ENCODE measurements around the gene PCDHA9. TPM values are rescaled to one million over a fixed set of nuclear protein-coding genes. Genes with fewer than 3 reads are reported as not detected.
A peak's percentile ranks its signal among the peaks of the same experiment; 100 is the strongest.
"Not testable (repeated sequence)": the region's sequence is repeated elsewhere in the genome, so short reads cannot be mapped to it uniquely, and the experiment has no call there.

Gene PCDHA9, protein sequence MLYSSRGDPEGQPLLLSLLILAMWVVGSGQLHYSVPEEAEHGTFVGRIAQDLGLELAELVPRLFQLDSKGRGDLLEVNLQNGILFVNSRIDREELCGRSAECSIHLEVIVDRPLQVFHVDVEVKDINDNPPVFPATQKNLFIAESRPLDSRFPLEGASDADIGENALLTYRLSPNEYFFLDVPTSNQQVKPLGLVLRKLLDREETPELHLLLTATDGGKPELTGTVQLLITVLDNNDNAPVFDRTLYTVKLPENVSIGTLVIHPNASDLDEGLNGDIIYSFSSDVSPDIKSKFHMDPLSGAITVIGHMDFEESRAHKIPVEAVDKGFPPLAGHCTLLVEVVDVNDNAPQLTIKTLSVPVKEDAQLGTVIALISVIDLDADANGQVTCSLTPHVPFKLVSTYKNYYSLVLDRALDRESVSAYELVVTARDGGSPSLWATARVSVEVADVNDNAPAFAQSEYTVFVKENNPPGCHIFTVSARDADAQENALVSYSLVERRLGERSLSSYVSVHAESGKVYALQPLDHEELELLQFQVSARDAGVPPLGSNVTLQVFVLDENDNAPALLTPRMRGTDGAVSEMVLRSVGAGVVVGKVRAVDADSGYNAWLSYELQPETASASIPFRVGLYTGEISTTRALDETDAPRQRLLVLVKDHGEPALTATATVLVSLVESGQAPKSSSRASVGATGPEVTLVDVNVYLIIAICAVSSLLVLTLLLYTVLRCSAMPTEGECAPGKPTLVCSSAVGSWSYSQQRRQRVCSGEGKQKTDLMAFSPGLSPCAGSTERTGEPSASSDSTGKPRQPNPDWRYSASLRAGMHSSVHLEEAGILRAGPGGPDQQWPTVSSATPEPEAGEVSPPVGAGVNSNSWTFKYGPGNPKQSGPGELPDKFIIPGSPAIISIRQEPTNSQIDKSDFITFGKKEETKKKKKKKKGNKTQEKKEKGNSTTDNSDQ
- polyA plus RNA-seq = not detected

DNA sequence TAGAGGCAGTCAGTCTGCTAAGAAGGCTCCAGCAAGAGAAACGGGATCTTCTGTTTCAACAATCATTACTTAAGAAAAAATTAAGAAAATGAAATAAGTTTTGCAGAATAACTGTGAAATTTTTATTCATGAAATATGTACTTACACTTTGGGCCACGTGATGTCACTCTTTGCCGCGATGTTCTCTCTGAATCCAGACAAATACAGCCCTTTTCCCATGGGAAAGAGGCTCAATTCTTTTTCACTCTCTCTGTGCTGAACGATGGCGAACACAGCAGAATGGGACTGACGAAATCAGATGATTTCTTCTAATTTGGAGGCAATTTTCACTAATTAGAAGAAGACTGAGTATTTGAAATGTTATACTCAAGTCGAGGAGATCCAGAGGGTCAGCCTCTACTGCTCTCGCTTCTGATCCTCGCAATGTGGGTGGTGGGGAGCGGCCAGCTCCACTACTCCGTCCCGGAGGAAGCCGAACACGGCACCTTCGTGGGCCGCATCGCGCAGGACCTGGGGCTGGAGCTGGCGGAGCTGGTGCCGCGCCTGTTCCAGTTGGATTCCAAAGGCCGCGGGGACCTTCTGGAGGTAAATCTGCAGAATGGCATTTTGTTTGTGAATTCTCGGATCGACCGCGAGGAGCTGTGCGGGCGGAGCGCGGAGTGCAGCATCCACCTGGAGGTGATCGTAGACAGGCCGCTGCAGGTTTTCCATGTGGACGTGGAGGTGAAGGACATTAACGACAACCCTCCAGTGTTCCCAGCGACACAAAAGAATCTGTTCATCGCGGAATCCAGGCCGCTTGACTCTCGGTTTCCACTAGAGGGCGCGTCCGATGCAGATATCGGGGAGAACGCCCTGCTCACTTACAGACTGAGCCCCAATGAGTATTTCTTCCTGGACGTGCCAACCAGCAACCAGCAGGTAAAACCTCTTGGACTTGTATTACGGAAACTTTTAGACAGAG, at the start of gene PCDHA9:
TSS of gene PCDHA9 (plus strand) at position 244 of the 964 bp plus-strand sequence. CDS start at position 358, 114 bp downstream.
- not testable (repeated sequence) for H3K27ac Mint-ChIP-seq; DNase-seq; H3K27me3 Mint-ChIP-seq (ENCODE audit: low read depth in 3 of 3); H3K4me3 Mint-ChIP-seq; H3K36me3 Mint-ChIP-seq; H3K4me1 Mint-ChIP-seq
- peaks cover 0 to 17% (median 6%) of the 10 kb centered on the region in 6 donors for H3K9me3 Mint-ChIP-seq

DNA sequence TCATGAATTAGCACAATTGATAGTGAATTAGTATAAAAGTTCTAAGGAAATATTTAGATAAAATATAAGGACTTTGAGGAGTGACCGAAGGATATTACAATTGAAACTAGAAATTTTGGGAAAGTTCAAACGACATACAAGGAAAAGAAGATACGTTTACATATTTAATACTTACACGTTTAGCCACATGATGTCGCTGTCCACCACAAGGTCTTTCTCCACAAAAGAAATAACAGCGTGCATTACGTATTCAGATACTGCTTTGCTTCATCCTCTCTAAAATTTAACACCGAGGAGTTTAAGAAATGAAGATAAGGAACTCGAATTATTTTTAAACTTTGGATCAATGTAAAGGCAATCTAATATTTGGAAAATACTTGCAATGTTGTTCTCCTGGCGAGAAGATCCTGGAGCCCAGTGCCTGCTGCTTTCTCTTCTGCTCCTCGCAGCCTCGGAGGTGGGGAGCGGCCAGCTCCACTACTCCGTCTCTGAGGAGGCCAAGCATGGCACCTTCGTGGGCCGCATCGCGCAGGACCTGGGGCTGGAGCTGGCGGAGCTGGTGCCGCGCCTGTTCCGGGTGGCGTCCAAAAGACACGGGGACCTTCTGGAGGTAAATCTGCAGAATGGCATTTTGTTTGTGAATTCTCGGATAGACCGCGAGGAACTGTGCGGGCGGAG, 47.2 kb upstream of the PCDHA9 start, which contains the start of gene PCDHA3:
TSS of gene PCDHA3 (plus strand) at position 242 of the 678 bp plus-strand sequence.
- H3K4me1 Mint-ChIP-seq = no peaks in the 10 kb centered on the region
- H3K4me3 Mint-ChIP-seq = no peak within 1 kb of the TSS
- H3K27me3 Mint-ChIP-seq (ENCODE audit: low read depth in 3 of 3) = peaks cover 6 to 22% (median 16%) of the 10 kb centered on the region in 3 donors
- peaks cover 10 to 47% (median 29%) of the 10 kb centered on the region in 6 donors for H3K9me3 Mint-ChIP-seq
- no peak within 1 kb of the TSS for H3K27ac Mint-ChIP-seq
- DNase-seq = no peak
- peaks cover 0 to 8% (median 4%) of the 10 kb centered on the region in 3 donors for H3K36me3 Mint-ChIP-seq

DNA sequence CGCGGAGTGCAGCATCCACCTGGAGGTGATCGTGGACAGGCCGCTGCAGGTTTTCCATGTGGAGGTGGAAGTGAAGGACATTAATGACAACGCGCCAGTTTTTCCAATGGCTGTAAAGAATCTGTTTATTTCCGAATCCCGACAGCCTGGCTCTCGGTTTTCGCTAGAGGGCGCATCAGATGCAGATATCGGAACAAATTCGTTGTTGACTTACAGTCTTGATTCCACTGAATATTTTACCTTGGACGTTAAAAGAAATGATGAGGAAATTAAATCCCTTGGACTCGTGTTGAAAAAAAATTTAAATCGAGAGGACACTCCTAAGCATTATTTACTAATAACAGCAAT, 46.7 kb upstream of the PCDHA9 start:
- Mint-ChIP-seq H3K4me1 (no peaks in the 10 kb centered on the region), H3K9me3 (peaks cover 10 to 47% (median 30%) of the 10 kb centered on the region in 6 donors), H3K27me3 (ENCODE audit: low read depth in 3 of 3) (peaks cover 6 to 26% (median 16%) of the 10 kb centered on the region in 3 donors), H3K4me3 (no peak overlapping the region), H3K36me3 (peaks cover under 1 to 8% (median 4%) of the 10 kb centered on the region in 3 donors), H3K27ac (no peak overlapping the region)
- DNase-seq = no peak

DNA sequence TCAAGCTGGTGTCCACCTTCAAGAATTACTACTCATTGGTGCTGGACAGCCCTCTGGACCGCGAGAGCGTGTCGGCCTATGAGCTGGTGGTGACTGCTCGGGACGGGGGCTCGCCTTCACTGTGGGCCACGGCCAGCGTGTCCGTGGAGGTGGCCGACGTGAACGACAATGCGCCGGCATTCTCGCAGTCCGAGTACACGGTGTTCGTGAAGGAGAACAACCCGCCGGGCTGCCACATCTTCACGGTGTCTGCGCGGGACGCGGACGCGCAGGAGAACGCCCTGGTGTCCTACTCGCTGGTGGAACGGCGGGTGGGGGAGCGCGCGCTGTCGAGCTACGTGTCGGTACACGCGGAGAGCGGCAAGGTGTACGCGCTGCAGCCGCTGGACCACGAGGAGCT, 45.8 kb upstream of the PCDHA9 start:
- H3K27ac Mint-ChIP-seq, H3K4me1 Mint-ChIP-seq, DNase-seq, H3K4me3 Mint-ChIP-seq, H3K36me3 Mint-ChIP-seq: not testable (repeated sequence)
- H3K9me3 Mint-ChIP-seq = peaks cover 9 to 50% (median 30%) of the 10 kb centered on the region in 6 donors
- H3K27me3 Mint-ChIP-seq (ENCODE audit: low read depth in 3 of 3) = peaks cover 6 to 31% (median 20%) of the 10 kb centered on the region in 3 donors

DNA sequence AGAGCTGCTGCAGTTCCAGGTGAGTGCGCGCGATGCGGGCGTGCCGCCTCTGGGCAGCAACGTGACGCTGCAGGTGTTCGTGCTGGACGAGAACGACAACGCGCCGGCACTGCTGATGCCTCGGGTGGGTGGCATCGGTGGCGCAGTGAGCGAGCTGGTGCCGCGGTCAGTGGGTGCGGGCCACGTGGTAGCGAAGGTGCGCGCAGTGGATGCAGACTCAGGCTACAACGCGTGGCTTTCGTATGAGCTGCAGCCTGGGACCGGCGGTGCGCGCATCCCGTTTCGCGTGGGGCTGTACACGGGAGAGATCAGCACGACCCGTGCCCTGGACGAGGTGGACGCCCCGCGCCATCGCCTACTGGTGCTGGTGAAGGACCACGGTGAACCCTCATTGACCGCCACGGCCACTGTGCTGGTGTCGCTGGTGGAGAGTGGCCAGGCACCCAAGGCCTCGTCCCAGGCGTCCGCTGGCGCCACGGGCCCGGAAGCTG, 45.4 kb upstream of the PCDHA9 start:
- peaks cover 10 to 52% (median 32%) of the 10 kb centered on the region in 6 donors for H3K9me3 Mint-ChIP-seq
- peaks cover 6 to 31% (median 20%) of the 10 kb centered on the region in 3 donors for H3K27me3 Mint-ChIP-seq (ENCODE audit: low read depth in 3 of 3)
- H3K4me1 Mint-ChIP-seq = no peaks in the 10 kb centered on the region
- H3K4me3 Mint-ChIP-seq = no peak overlapping the region
- no peak overlapping the region for H3K27ac Mint-ChIP-seq
- no peak for DNase-seq
- H3K36me3 Mint-ChIP-seq = peaks cover 4 to 5% (median 5%) of the 10 kb centered on the region in 3 donors

DNA sequence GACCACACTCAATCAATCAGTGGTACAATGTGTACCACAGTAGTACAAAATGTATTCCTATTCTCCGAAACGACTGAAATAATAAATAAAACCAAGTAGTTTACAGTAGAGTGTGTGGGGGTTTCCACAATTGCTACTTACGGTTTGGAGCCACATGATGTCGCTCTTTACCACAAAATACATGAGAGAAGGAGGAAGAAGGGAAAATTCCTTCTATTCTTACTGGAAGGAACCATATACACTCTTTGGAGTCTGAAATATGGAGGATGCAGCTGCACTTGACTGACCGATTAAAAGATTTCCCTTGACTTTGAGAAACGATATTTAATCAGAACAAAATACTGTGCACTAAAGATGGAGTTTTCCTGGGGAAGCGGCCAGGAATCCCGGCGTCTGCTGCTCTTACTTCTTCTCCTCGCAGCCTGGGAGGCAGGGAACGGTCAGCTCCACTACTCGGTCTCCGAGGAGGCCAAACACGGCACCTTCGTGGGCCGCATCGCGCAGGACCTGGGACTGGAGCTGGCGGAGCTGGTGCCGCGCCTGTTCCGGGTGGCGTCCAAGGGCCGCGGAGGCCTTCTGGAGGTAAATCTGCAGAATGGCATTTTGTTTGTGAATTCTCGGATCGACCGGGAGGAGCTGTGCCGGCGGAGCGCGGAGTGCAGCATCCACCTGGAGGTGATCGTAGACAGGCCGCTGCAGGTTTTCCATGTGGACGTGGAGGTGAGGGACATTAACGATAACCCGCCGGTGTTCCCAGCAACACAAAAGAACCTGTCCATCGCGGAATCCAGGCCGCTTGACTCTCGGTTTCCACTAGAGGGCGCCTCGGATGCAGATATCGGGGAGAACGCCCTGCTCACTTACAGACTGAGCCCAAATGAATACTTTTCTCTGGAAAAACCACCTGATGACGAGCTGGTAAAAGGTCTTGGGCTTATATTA, 41.1 kb upstream of the PCDHA9 start, which contains the start of gene PCDHA4:
TSS of gene PCDHA4 (plus strand) at position 235 of the 942 bp plus-strand sequence.
- no peaks in the 10 kb centered on the region for H3K4me1 Mint-ChIP-seq
- peaks cover 6 to 18% (median 18%) of the 10 kb centered on the region in 3 donors for H3K27me3 Mint-ChIP-seq (ENCODE audit: low read depth in 3 of 3)
- H3K9me3 Mint-ChIP-seq = peaks cover 12 to 40% (median 24%) of the 10 kb centered on the region in 6 donors
- no peak within 1 kb of the TSS for H3K27ac Mint-ChIP-seq
- H3K4me3 Mint-ChIP-seq = peak within 1 kb of the TSS in 1 of 5 donors; percentile 27
- no peak for DNase-seq
- H3K36me3 Mint-ChIP-seq = peaks cover 4 to 5% (median 5%) of the 10 kb centered on the region in 3 donors

DNA sequence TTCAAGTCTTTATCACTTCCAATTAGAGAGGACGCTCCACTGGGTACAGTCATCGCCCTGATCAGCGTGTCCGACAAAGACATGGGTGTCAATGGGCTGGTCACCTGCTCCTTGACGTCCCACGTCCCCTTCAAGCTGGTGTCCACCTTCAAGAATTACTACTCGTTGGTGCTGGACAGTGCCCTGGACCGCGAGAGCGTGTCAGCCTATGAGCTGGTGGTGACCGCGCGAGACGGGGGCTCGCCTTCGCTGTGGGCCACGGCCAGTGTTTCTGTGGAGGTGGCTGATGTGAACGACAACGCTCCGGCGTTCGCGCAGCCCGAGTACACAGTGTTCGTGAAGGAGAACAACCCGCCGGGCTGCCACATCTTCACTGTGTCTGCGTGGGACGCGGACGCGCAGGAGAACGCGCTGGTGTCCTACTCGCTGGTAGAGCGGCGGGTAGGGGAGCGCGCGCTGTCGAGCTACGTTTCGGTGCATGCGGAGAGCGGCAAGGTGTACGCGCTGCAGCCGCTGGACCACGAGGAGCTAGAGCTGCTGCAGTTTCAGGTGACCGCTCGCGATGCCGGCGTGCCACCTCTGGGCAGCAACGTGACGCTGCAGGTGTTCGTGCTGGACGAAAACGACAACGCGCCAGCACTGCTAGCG, 39.8 kb upstream of the PCDHA9 start:
- H3K4me1 Mint-ChIP-seq, H3K4me3 Mint-ChIP-seq, H3K27ac Mint-ChIP-seq, DNase-seq, H3K36me3 Mint-ChIP-seq: not testable (repeated sequence)
- peaks cover 4 to 20% (median 18%) of the 10 kb centered on the region in 3 donors for H3K27me3 Mint-ChIP-seq (ENCODE audit: low read depth in 3 of 3)
- H3K9me3 Mint-ChIP-seq = peaks cover 16 to 49% (median 25%) of the 10 kb centered on the region in 6 donors

DNA sequence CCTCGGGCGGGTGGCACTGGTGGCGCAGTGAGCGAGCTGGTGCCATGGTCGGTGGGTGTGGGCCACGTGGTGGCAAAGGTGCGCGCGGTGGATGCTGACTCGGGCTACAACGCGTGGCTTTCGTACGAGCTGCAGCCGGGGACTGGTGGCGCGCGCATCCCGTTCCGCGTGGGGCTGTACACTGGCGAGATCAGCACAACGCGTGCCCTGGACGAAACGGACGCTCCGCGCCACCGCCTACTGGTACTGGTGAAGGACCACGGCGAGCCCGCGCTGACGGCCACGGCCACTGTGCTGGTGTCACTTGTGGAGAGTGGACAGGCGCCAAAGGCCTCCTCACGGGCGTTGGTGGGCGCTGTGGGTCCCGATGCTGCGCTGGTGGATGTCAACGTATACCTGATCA, 39.3 kb upstream of the PCDHA9 start:
- Mint-ChIP-seq H3K36me3 (peaks cover 0 to 5% (median 4%) of the 10 kb centered on the region in 3 donors), H3K27me3 (ENCODE audit: low read depth in 3 of 3) (peaks cover 2 to 21% (median 13%) of the 10 kb centered on the region in 3 donors), H3K9me3 (peaks cover 12 to 45% (median 21%) of the 10 kb centered on the region in 6 donors), H3K4me1 (no peaks in the 10 kb centered on the region), H3K4me3 (no peak overlapping the region), H3K27ac (no peak overlapping the region)
- DNase-seq = no peak

DNA sequence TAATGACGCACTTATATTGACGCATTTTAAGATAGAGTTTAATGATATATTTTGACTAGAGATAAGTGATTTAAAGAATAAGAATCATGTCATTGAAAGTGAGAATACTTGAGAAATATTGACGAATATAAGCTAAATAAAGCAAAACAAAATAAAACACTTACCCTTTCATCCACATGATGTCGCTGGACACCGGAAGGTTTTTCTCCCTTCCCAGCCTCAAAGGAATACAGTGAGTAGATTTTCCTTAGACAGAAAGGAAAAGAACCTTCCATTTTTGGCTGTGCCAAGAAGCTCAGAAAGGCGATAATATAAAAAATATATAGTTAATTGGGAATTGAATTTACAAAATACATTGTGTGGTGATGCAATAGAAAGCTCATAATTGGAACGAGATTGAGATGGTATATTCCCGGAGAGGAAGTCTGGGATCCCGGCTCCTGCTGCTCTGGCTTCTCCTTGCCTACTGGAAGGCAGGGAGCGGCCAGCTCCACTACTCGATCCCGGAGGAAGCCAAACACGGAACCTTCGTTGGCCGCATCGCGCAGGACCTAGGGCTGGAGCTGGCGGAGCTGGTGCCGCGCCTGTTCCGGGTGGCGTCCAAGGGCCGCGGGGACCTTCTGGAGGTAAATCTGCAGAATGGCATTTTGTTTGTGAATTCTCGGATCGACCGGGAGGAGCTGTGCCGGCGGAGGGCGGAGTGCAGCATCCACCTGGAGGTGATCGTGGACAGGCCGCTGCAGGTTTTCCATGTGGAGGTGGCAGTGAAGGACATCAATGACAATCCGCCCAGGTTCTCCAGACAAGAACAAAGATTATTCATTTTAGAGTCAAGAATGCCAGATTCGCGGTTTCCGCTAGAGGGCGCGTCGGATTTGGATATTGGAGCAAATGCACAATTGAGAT, 26.6 kb upstream of the PCDHA9 start, which contains the start of gene PCDHA5:
TSS of gene PCDHA5 (plus strand) at position 239 of the 906 bp plus-strand sequence.
- peaks cover 2 to 10% (median 8%) of the 10 kb centered on the region in 3 donors for H3K27me3 Mint-ChIP-seq (ENCODE audit: low read depth in 3 of 3)
- no peak within 1 kb of the TSS for H3K4me3 Mint-ChIP-seq
- H3K27ac Mint-ChIP-seq = no peak within 1 kb of the TSS
- H3K36me3 Mint-ChIP-seq = no peaks in the 10 kb centered on the region
- DNase-seq = no peak
- no peaks in the 10 kb centered on the region for H3K4me1 Mint-ChIP-seq
- peaks cover 4 to 28% (median 9%) of the 10 kb centered on the region in 6 donors for H3K9me3 Mint-ChIP-seq

DNA sequence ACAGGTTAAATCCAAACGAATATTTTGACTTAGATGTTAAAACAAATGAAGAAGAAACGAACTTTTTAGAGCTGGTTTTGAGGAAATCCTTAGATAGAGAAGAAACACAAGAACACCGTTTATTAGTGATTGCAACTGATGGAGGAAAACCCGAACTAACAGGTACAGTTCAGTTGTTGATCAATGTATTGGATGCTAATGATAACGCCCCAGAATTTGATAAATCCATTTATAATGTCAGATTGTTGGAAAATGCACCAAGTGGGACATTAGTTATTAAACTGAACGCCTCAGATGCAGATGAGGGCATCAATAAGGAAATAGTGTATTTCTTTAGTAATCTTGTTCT, 25.9 kb upstream of the PCDHA9 start:
- Mint-ChIP-seq H3K9me3 (peaks cover 4 to 32% (median 12%) of the 10 kb centered on the region in 6 donors), H3K4me1 (no peaks in the 10 kb centered on the region), H3K27ac (no peak overlapping the region), H3K36me3 (no peaks in the 10 kb centered on the region), H3K27me3 (ENCODE audit: low read depth in 3 of 3) (peaks cover 2 to 13% (median 13%) of the 10 kb centered on the region in 3 donors), H3K4me3 (no peak overlapping the region)
- no peak for DNase-seq
